Measurements from ENCODE around the gene ATP6V0D1.
"Not testable (repeated sequence)": the region's sequence is repeated elsewhere in the genome, so short reads cannot be mapped to it uniquely, and the experiment has no call there.

ATP6V0D1 gene

DNA sequence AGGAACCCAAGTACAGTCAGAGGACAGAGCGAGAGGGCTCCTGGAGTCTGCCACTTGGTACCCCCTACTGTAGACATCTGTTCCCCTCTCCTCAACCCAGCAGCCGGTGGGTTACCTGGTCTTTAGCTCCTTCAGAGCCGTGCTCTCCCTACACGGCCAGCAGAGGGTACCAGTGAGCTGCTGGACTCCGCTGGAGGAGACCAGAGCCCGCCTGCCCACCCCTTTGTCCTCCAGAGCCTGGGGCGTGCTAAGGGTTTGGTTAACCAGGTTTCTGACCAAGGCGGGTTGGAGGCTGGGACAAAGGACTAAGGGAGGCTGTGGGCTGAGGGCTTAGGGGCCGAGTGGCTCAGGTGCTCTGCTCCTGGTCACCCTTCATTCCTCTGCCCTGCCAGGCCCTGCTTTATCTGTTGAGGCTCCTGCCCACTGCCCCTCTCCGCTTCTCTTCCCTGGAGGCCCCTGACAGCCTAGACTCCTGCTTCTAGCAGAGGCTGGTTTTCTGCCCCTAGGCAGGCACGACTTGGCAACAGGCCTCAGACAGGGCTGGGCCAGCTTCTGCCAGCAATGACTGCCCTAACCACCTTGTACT lies 52.7 kb downstream of the ATP6V0D1 start:
- DNase-seq (ENCODE audit: low spot score) = peak; percentile 46

DNA sequence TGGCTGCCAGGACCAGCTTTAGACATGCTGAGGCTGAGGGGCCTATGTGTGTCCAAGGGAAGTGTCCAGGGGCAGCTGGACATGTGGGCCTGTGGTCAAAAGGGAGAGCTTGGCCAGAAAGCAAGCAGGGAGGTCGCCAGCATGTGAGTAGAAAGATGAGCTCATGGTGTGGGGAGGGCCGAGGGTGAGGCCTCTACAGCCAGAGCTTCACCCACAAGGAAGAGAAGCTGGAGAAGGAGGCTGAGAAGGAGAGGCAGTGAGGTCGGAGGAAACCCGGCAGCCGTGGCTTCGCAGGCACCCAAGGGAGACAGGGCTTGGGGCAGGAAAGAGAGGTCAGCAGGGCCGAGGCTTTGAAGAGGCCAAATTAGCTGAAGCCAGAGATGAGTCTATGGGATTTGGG lies 54.0 kb downstream of the ATP6V0D1 start:
- no peak for DNase-seq (ENCODE audit: low spot score)

DNA sequence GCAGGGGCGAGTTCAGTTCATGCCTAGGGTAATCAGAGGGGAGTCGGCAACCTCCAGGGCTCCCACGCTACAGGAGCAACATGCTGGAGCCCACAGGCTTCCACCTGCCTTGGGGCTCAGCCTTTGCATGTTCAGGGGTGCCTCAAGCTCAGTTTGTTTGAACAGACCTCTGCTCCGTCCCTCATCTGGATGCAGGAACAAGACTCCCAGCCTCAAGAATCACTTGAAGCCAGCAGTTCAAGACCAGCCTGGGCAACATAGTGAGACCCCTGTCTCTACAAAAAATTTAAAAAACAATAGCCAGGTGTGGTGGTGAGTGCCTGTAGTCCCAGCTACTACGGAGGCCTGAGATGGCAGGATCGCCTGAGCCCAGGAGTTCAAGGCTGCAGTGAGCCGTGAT lies 54.9 kb downstream of the ATP6V0D1 start:
- no peak for DNase-seq (ENCODE audit: low spot score)

DNA sequence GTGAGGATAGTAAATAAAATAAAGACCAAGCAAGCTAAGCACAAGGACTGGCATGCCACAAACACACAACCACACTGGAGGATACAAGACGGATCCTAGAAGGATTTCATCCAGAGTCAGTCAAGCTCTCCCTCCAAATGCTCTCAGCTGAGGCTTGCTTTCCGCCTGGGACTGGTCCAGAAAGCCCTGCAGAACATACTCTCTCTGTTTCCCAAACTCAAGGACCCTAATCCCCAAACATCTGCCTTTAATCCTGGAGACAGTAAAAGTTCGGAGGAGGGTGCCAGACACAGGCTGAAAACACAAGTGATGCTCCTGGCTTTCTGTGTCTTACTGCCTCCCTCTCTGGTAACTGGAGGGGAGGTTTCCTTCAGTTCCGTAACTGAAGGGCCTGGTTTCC lies 55.4 kb downstream of the ATP6V0D1 start:
- no peak for DNase-seq (ENCODE audit: low spot score)

DNA sequence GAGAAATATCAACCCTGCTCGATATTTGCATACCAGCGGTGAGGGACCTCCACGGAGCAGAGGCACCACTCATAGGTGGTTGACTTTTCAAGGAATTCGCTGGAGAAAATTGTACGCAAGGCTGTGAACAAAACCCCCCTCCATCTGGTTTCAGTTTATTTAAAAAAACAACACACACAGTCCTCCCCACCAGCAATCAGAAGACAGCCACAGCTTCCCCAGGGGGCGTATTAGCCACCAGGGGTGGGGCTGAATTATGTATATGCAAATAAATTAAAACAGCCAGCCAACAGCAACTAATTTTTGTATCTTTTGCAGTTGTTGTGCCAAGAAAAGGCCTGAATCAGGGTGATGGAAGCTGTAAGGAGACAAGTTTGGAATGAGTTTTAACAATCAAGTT lies 55.9 kb downstream of the ATP6V0D1 start:
- DNase-seq (ENCODE audit: low spot score) = no peak

DNA sequence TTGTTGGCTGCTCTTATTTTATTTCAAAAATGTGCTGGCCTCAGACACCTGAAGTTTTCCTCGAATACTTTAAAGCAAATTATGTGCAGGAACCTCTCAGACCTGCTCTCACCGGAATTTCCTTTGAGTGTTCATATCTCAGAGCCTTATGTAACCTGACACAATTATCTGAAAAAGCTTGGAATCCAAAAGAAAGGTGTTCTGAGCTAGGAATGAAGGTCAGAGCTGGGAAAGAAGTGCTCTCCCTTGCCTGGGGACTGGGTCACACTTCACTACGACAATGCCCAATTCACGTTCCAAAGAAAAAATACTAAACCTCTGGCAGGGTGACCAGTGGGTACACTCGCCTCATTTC lies 56.7 kb downstream of the ATP6V0D1 start:
- no peak for DNase-seq (ENCODE audit: low spot score)

DNA sequence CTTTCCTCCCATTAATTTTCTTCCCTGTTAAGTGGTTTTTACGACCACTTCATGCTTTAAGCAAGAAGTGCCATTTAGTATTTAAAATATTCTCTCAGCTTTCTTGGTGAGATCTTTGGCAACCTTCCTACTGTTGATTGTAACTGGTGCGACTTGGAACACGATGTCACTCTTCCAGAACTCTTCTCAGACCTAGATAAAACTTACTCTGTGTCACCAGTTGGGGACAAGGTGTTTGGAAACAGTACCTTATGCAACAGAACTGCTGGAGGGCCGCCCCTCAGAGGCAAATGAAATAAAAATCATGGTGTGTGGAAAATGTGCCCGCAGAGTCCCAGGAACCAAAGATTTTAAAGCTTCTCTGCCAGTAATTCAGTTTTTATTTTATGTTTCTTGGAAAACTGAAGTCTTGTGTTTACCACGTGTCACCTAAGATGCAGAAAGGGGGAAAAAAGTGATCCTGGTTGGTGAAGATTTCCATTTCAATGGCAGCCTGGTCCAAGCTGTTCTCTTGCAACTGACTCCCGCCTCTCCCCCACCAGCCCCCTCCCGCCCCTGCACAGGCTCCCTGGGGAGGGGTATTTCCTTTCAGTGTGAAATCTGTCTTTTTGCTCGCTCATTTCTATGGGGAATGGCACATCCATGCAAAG lies 57.2 kb downstream of the ATP6V0D1 start:
- no peak for DNase-seq (ENCODE audit: low spot score)

DNA sequence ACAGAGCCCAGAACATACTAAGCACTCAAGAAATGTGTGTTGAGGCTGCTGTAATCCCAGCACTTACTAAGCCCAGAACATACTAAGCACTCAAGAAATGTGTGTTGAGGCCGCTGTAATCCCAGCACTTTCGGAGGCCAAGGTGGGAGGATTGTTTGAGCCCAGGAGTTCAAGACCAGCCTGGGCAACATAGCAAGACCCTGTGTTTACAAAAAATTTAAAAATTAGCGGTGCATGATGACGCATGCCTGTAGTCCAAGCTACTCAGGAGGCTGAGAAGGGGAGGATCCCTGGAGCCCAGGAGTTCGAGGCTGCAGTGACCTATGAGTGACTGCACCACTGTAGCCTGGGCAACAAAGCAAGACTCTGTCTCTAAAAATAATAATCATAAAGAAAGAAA lies 57.9 kb downstream of the ATP6V0D1 start:
- DNase-seq (ENCODE audit: low spot score) = no peak

DNA sequence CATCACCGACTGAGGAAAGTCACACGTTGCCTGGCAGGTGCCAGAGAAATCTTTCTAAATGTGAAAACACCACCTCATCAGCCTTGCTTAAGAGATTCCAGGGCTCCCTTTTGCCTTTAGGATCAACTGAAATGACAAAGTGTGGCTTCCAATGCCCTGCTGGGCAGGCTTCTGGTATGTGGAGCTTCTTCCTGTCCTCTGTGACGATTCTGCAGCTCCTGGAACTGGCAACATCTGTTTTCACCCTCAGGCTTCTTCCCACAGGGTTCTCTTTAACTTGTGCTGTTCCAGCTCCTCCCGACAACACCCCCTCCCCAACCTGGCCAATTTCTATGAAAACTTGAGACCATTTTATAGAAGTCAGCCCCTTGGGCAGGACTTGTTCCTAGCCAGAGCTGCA lies 59.9 kb downstream of the ATP6V0D1 start:
- no peak for DNase-seq (ENCODE audit: low spot score)

DNA sequence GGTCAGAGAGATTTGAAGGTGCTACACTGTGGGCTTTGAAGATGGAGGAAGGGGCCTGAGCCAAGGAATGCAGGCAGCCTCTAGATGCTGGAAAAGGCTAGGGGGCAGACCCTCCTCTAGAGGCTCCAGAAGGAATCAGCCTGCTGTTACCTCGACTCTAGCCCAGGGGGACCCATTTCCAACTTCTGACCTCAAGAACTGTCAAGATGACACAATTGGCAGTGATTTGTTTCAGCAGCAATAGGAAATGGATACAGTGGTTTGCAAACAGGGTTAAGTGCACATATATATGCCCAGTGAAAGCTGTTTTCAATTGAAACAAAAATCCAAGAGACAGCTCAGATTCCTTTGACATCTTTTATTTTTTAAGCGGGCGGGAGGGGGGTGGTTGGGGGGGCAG lies 61.0 kb downstream of the ATP6V0D1 start:
- DNase-seq (ENCODE audit: low spot score) = no peak

DNA sequence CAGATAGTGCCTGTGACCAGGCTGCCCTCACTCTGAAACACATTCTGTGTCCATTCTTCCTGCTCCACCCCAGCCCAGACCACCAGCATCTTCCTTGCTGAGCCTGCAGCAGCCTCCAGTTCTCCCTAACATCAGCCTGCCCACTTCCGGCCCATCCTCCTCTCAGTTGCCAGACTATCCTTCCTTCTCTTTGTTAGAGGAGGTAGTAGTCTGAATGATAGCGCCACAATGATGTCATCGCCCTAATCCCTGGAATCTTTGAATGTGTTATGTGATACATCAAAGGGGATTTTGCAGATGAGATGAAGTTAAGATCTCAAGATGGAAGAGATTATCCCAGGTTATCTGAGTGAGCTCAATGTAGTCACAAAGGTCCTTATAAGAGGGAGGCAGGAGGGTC lies 61.5 kb downstream of the ATP6V0D1 start:
- no peak for DNase-seq (ENCODE audit: low spot score)

DNA sequence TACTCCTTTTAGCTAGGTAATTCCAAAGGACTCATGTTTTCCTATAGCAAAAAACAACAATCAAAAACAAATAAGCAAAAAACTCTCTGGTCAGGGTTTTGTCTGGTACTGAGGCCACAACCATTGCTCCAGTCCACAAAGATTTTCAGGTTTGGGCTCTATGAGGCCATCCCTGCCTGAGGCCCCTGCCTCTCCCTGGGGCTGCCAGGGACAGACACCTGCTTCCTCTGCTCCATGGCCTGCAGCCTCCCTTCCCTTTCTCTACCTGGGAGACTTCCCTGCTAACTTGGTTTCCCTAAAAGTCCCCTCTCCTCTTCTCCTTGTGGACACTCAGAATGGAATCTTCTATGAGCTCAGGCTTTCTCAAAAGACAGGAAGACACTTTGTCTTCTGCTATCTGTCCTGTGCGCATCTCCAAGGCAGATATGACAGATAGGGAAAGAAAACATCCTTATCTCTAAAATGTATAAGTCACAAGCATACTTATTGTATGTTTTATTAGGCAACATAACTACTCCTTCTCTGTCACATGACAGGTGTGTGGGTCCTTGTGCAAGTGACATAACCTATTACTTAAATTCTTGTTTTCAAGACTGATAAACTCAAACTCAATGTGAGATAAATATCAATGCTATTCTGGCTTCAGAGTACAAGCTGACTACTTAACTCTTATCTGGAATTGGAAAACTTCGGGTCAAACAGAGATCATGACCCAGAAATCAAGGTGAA lies 63.5 kb downstream of the ATP6V0D1 start:
- DNase-seq (ENCODE audit: low spot score) = no peak

DNA sequence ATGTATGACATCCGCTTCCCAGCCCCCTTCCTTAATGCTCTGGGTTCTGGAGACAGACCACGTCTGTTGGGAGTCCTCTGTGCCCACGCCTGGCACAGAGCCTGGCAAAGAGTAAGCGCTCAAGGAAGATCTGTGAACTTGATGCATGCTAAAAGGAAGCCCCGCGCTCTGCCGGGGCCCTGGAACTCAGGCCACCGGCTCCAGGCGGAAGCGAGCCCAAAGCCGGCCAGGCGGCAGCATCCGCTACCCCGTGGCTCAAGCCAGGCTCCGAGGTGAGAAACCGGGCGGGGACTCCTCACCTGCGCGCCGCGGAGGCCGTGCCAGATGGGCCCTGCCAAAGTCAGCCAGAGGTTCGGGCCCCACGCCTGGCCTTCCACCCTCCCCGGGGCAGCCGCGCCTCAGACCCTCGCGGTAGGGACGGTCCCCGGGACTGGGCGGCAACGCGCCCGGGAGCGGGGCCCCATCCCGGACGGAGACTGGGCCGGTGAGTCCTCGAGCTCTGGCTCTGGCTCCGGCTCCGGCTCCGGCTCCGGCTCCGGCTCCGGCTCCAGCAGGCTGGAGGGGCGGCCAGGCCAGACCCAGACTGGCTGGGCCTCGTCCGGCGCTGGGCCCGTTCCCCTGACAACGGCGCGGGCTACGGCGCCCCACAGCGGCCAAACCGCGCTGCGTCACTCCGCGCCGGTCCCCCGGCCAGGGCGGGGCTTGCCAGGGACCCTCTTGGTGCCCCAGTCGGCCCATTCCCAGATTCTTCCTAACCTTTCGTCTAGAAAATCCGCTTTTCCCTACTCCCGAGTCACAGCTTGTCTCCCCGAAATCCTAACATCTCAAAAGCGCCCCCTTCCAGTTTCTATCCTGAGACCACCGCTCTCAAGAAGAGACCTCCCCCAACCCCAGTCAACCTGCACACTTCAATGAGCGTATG lies 64.8 kb downstream of the ATP6V0D1 start, which contains the start of gene ZDHHC1:
Gene ZDHHC1, minus strand, starts transcription at position 606 of the 922 bp plus-strand sequence. CDS start 8,702 bp downstream, outside the sequence.
- peak; percentile 20 for DNase-seq (ENCODE audit: low spot score)

DNA sequence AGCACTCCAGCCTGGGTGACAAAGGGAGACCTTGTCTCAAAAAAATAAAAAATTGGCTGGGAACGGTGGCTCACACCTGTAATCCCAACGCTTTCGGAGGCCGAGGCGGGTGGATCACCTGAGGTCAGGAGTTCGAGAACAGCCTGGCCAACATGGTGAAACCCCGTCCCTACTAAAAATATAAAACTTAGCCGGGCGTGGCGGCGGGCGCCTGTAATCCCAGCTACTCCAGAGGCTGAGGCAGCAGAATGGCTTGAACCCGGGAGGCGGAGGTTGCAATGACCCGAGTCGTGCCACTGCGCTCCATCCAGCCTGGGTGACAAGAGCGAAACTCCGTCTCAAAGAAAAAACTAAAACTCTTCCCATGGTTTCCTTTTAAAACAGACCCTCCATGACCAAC lies 65.5 kb downstream of the ATP6V0D1 start:
- not testable (repeated sequence) for DNase-seq (ENCODE audit: low spot score)

DNA sequence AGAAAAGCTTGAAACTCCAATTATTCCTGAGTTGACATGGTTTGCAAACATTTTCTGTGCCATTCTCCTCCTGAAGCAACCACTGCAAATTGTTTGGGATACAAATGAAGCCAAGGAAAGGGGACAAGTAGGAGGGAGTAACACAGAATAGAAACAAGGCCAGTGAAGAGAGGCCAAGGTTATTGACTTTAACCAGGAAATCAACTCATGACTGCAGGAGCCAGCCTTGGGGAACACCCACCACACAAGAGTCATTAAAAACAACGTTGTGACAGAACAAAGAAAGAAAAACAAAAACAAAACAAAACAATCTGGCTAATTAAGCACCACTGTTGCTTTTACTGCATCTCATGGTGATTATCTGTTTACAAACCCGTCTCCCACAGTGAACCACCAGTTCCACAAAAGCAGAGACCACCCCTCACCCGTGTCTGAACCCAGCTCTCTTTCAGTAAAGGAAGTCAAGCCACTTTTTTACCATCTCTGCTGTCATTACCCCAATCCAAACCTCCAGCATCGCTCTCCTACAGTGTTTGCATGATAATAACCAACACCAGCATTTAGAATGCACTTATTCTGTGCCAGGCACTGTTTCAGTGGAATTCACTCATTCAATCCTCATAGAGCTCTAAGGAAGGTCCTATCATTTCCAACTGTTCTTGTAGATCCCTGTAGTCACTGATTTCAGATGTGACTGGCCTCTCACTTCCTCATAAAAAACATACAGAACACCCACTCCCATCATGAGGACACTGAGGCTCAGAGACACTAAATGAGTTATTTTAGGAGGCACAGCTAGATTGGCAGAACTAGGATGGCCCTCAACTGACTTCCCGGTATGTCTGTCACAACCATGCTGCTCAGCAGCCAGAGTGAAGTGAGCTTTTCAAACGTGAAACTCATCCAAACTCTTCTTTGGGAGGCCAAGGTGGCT lies 66.7 kb downstream of the ATP6V0D1 start:
- DNase-seq (ENCODE audit: low spot score) = no peak

DNA sequence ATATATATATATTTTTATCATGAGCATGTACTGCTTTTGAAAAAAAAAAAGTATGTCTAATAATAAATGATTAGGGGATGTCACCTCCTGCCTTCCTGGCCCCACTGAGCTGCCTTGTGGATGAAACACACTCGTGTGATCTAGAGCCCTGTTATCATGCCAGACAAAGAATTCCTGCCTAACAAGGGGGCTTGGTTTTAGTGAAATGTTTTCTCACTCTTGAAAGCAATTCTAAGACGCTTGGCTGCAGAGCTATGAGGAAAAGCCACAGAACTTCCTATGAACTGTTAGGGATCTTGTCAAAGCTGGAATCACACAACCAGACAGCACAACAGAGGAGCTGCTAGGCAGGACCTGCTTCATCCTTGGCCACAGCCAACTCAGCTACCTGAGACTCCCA lies 68.7 kb downstream of the ATP6V0D1 start:
- DNase-seq (ENCODE audit: low spot score) = no peak

DNA sequence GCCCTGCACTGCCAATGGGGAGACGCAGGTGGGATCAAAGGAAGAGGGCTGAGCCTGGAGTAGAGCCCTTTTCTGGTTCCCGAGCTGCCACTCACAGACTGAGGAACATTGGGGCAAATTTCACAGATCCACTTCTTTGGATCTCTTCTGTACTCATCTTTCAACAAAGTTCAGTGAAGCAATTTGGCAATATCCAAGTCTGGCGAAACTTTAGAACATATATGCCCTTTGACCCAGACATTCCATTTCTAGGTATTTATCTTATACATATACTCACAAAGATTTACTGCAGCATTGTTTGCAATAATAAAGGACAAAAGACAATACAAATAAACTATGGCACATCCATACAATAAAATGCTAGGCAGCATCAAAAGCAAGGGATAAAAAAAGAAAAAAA lies 69.6 kb downstream of the ATP6V0D1 start:
- DNase-seq (ENCODE audit: low spot score) = no peak

DNA sequence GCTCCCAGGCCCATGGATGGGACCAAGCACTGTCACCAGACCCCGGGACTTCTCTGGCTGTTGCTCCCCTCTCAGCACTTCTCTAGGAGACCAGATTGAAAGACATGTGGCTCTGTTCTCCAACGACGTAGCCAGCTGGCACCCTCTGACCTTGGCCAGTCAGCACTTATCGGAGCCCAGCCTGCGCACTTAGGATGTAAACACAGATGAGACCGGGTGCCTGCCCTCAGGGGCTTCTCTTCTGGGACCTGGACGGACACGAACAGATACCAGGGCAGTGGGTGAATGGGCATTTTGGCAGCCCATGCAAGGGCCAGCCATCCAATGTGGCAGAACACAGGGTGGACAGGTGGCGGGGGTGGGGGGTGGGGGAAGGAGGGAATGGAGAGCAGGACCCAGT lies 71.3 kb downstream of the ATP6V0D1 start:
- DNase-seq (ENCODE audit: low spot score) = no peak

DNA sequence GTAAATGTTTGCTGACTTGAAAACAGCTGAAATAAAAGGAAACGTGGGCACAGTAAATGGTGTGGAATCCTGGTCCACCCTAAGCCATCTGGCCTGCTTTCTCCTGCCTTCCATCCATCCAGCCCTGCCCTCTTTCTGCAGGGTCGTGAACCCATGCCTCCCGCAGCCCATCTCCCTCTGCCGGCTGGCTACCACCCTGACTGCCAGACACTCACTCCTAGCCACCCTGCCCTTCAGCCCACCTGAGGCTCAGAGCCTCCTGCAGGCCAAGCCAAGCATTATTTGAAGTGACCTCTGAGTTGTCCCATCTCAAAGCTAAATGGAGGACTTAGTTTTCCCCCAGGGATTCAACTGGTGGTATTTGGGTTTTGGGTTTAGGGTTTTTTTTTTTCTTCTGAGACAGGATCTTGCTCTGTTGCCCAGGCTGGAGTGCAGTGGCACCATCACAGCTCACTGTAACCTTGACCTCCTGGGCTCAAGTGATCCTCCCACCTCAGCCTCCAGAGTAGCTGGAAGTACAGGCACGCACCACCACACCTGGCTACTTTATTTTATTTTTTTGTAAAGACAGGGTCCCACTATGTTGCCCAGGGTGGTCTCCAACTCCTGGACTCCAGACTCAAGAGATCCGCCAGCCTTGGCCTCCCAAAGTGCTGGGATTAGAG lies 73.0 kb downstream of the ATP6V0D1 start:
- no peak for DNase-seq (ENCODE audit: low spot score)

DNA sequence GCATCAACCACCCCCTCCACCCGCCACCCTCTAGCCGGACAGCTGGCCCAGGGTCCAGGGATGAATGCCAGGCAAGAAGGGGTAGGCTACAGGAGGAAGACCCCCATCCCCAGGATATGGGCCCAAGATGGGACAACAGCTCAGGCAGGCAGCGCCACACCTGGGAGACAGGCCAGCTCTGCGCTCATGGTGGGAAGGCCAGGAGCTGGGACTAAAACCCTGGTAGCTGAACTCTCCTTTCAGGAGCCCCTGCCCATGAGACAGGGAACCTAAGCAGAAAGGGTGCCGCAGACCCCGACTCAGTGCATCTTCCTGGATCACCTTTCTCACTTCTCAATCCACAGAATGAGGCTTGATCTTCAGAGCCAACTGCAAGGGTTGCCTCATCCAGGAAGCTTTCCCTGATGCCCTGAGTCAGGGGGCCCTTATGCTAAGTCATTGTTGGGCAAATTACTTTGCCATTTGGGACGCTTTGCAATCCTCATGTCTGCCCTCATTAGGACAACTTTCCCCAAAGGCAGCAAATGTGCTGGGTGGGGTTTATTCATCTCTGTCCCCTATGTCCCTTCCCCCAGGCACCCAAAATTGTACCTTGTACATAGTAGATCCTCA lies 73.7 kb downstream of the ATP6V0D1 start:
- no peak for DNase-seq (ENCODE audit: low spot score)
